ENCODE data around the gene TEAD1.

The TEAD1 gene

GRCh38 chr11:12765428-12765827 lies 91.2 kb downstream of the TEAD1 start:
- in situ Hi-C loops (cut with HindIII; ENCODE audit: low sequenced_read_pairs) = no loop called here
- TF ChIP-seq CTCF (IDR thresholded peaks at IDR 0.05; ENCODE audit: low read depth, low read length, missing control alignments) = no peak
- no peak overlapping the region for H3K4me3 ChIP-seq (ENCODE audit: low read depth, low read length)
- DNase-seq (ENCODE audit: low read depth) = no peak

GRCh38 chr11:12767027-12767426 lies 92.8 kb downstream of the TEAD1 start:
- TF ChIP-seq CTCF (IDR thresholded peaks at IDR 0.05; ENCODE audit: low read depth, low read length, missing control alignments) = no peak
- in situ Hi-C loops (cut with HindIII; ENCODE audit: low sequenced_read_pairs) = no loop called here
- no peak for DNase-seq (ENCODE audit: low read depth)
- H3K4me3 ChIP-seq (ENCODE audit: low read depth, low read length) = no peak overlapping the region

- in situ Hi-C loops (cut with HindIII; ENCODE audit: low sequenced_read_pairs) = no loop called here
- no peak for DNase-seq (ENCODE audit: low read depth)
- no peak overlapping the region for H3K4me3 ChIP-seq (ENCODE audit: low read depth, low read length)
- TF ChIP-seq CTCF (IDR thresholded peaks at IDR 0.05; ENCODE audit: low read depth, low read length, missing control alignments) = no peak
Measured at GRCh38 chr11:12767577-12767976, 93.4 kb downstream of the TEAD1 start.

- no peak for TF ChIP-seq CTCF (IDR thresholded peaks at IDR 0.05; ENCODE audit: low read depth, low read length, missing control alignments)
- DNase-seq (ENCODE audit: low read depth) = no peak
- in situ Hi-C loops (cut with HindIII; ENCODE audit: low sequenced_read_pairs) = no loop called here
- H3K4me3 ChIP-seq (ENCODE audit: low read depth, low read length) = no peak overlapping the region
Measured at GRCh38 chr11:12768726-12769673, 94.8 kb downstream of the TEAD1 start.

GRCh38 chr11:12769834-12770345 lies 95.7 kb downstream of the TEAD1 start:
- peak; percentile 71 for DNase-seq (ENCODE audit: low read depth)
- H3K4me3 ChIP-seq (ENCODE audit: low read depth, low read length) = no peak overlapping the region
- no peak for TF ChIP-seq CTCF (IDR thresholded peaks at IDR 0.05; ENCODE audit: low read depth, low read length, missing control alignments)
- in situ Hi-C loops (cut with HindIII; ENCODE audit: low sequenced_read_pairs) = loop anchor here (5.0 kb wide), 1 partner anchor 58 kb away; no protein-coding TSS in a partner anchor

- in situ Hi-C loops (cut with HindIII; ENCODE audit: low sequenced_read_pairs) = loop anchor here (5.0 kb wide), 1 partner anchor 58 kb away; no protein-coding TSS in a partner anchor
Measured at GRCh38 chr11:12770435-12770834, 96.2 kb downstream of the TEAD1 start.

More at GRCh38 chr11:12770435-12770834, 96.2 kb downstream of the TEAD1 start:
- no peak overlapping the region for H3K4me3 ChIP-seq (ENCODE audit: low read depth, low read length)
- no peak for TF ChIP-seq CTCF (IDR thresholded peaks at IDR 0.05; ENCODE audit: low read depth, low read length, missing control alignments)
- no peak for DNase-seq (ENCODE audit: low read depth)

Measured in astrocyte of the cerebellum (primary cell).